SH-SY5Y (cell line): ENCODE results near the gene ZNF385C.

Source experiments
- GATA2 ChIP-seq: IDR thresholded peaks from 2 replicates; pipeline ENCODE4 v1.6.1; 2011; ENCODE audit warnings: mild to moderate bottlenecking, low read depth, low read length
- GATA3 ChIP-seq: IDR thresholded peaks from 2 replicates; pipeline ENCODE4 v1.6.1; 2011; ENCODE audit warnings: low read depth, mild to moderate bottlenecking, low read length, moderate library complexity

Gene ZNF385C

GRCh38 chr17:42058063-42058462 is 40.2 kb downstream of the ZNF385C start:
- TF ChIP-seq GATA2 (no peak), GATA3 (no peak)

GRCh38 chr17:42056635-42057034 is 41.6 kb downstream of the ZNF385C start:
- TF ChIP-seq GATA3 (no peak), GATA2 (no peak)

GRCh38 chr17:42055496-42055895 is 42.8 kb downstream of the ZNF385C start:
- TF ChIP-seq GATA2: no peak
- TF ChIP-seq GATA3: no peak

- TF ChIP-seq GATA2 (no peak), GATA3 (no peak)
These were observed 43.2 kb downstream of the ZNF385C start for GRCh38 chr17:42055027-42055426.

- TF ChIP-seq GATA3 (no peak), GATA2 (no peak)
These were observed 44.4 kb downstream of the ZNF385C start for GRCh38 chr17:42053731-42054500.

GRCh38 chr17:42052346-42052877 is 45.9 kb downstream of the ZNF385C start:
- TF ChIP-seq GATA2 (no peak), GATA3 (no peak)

- no peak for TF ChIP-seq GATA3
- TF ChIP-seq GATA2: no peak
These were observed 46.6 kb downstream of the ZNF385C start for GRCh38 chr17:42051645-42052044.

- no peak for TF ChIP-seq GATA3
- TF ChIP-seq GATA2: no peak
These were observed 47.3 kb downstream of the ZNF385C start for GRCh38 chr17:42051013-42051400.

- no peak for TF ChIP-seq GATA3
- no peak for TF ChIP-seq GATA2
These were observed 47.8 kb downstream of the ZNF385C start, which contains the start of gene C17orf113 for GRCh38 chr17:42050393-42051012. C17orf113 (minus strand) TSS chr17:42050601; CDS start chr17:42043376, 7,225 bp downstream.

- no peak for TF ChIP-seq GATA3
- no peak for TF ChIP-seq GATA2
These were observed 48.4 kb downstream of the ZNF385C start for GRCh38 chr17:42049834-42050392.

- TF ChIP-seq GATA3 (no peak), GATA2 (no peak)
These were observed 50.9 kb downstream of the ZNF385C start for GRCh38 chr17:42047343-42047742.

GRCh38 chr17:42045719-42046118 is 52.6 kb downstream of the ZNF385C start:
- TF ChIP-seq GATA3: no peak
- no peak for TF ChIP-seq GATA2

- TF ChIP-seq GATA3: no peak
- no peak for TF ChIP-seq GATA2
These were observed 55.5 kb downstream of the ZNF385C start for GRCh38 chr17:42042598-42043319.

GRCh38 chr17:42041619-42042018 is 56.7 kb downstream of the ZNF385C start:
- TF ChIP-seq GATA2 (no peak), GATA3 (no peak)

GRCh38 chr17:42040818-42041217 is 57.5 kb downstream of the ZNF385C start:
- TF ChIP-seq GATA3: no peak
- no peak for TF ChIP-seq GATA2
